ENCODE data around the gene MBD5.
"Not testable (repeated sequence)": the region's sequence is repeated elsewhere in the genome, so short reads cannot be mapped to it uniquely, and the experiment has no call there.

The MBD5 gene

GRCh38 chr2:148526509-148527346 is 505.8 kb downstream of the MBD5 start:
- no peak for DNase-seq

- peak; percentile 40 for DNase-seq
These were observed 506.8 kb downstream of the MBD5 start for GRCh38 chr2:148527488-148528340.

- no peak for DNase-seq
These were observed 507.6 kb downstream of the MBD5 start for GRCh38 chr2:148528356-148529064.

- DNase-seq = no peak
These were observed 508.9 kb downstream of the MBD5 start for GRCh38 chr2:148529745-148530144.

GRCh38 chr2:148530350-148530749 is 509.5 kb downstream of the MBD5 start:
- DNase-seq = no peak

- no peak for DNase-seq
These were observed 510.3 kb downstream of the MBD5 start for GRCh38 chr2:148531235-148531634.

- no peak for DNase-seq
These were observed 511.0 kb downstream of the MBD5 start for GRCh38 chr2:148531669-148532428.

DNA sequence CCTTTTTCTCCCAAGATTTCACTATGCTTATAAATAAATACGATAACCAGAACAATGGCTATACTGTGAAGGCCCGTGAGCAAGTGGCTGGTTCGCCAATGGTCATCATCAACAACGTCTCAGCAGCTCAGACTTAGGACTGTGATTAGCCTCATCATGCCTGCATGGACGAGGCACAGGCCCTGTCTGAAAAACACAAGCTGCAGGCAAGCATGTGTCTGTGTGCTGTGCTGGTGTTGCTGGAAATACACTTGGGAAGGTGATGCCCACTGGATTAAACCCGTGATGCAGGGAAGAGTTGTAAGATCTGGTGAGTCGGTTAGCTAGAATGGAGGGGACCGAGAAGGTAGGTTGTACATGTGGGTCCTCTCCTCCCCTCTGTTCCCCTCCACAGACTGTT is 512.1 kb downstream of the MBD5 start:
- DNase-seq = no peak

DNA sequence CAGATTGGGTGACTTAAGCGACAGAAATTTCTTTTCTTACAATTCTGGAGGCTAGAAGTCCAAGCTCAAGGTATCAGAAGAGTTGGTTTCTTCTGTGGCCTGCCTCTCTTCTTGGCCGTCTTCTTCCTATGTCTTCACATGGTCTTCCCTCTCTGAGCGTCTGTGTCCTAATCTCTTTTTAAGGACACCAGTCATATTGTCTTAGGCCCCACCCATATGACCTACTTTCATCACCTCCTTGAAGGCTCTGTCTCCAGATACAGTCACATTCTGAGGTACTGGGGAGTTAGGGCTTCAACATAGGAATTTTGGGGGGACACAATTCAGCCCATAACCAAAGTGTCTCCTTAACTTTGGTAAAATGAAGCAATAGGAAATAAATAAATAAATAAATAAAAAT is 512.8 kb downstream of the MBD5 start:
- no peak for DNase-seq

- DNase-seq = no peak
These were observed 513.7 kb downstream of the MBD5 start for GRCh38 chr2:148534416-148535204.

DNA sequence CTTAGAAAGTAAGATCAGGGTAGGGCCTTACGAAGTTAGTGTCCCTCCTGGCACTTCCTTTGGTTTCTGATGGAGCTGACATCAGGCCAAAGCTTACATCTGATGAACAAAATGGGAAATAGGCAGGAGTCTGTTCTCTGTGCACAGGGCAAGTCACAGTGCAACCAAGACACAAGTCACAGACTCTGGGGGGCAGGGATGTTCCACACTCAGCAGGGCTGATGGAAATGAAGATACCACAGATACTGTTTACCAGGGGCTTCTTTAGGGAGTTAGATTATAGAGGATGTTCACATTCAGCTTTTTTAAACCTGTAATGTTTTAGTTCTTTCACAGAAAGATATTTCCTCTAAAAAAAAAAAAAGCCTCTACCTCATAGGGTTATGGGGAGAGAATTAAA is 517.5 kb downstream of the MBD5 start:
- no peak for DNase-seq

- peak; percentile 49 for DNase-seq
These were observed 519.1 kb downstream of the MBD5 start for GRCh38 chr2:148540022-148540421.

DNA sequence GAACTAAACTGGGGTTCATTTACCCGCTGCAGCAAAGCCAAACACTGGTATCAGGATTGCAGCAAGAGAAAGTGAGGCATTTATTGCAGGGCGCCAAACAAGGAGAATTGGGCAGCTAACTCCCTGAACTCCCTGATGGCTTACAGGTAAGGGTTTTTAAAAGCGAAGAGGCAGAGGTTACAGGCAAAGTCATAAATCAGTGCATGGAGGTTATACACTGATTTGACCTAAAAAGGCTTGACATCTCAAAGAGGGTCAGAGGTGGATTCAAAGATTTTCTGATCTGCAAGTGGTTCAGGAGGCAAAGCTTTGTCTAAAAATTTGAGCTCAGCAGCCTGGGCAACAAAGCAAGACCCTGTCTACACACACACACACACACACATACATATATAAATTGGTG is 520.9 kb downstream of the MBD5 start:
- no peak for DNase-seq

DNA sequence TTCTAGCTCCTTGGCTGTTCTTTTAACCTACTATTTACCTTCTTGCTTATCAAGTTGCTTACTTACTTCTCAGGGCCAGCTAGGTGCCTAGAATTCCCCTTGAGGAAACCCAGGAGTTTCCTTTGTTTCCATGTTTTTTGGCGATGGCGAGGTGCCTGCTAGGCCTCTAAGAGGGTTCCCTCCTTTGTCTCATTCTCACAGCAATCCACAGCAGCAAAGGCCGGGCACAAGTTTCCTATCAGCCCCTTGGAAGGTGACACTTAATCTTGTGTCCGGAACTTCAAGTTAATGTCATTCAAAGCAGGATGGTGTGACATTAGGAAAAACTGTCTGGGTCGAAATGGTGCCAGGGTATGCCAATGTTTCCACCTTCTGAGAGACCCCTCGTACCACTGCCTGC is 521.7 kb downstream of the MBD5 start:
- DNase-seq = no peak

GRCh38 chr2:148543088-148543540 is 522.2 kb downstream of the MBD5 start:
- DNase-seq = not testable (repeated sequence)

- peak; percentile 41 for DNase-seq
These were observed 524.7 kb downstream of the MBD5 start for GRCh38 chr2:148545390-148546256.

DNA sequence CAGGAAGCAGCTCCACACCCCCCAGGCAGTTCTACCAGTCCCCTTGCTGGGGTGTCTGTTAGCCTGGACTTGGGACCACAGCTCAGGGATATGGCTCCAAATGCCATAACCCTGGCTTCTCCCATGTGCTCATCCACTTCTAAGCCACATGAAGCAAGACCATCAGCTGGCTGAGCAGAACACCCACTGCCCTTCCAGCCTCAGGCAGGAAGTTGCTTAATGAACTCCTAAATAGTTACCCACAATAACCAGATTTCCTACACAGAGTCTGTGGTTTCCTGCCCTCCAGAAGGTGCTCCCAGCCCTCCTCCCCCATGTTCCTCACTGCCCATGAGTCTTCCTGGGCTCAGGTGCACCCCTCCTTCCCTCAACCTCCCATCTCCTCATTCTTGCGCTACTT is 525.4 kb downstream of the MBD5 start:
- DNase-seq = no peak

DNA sequence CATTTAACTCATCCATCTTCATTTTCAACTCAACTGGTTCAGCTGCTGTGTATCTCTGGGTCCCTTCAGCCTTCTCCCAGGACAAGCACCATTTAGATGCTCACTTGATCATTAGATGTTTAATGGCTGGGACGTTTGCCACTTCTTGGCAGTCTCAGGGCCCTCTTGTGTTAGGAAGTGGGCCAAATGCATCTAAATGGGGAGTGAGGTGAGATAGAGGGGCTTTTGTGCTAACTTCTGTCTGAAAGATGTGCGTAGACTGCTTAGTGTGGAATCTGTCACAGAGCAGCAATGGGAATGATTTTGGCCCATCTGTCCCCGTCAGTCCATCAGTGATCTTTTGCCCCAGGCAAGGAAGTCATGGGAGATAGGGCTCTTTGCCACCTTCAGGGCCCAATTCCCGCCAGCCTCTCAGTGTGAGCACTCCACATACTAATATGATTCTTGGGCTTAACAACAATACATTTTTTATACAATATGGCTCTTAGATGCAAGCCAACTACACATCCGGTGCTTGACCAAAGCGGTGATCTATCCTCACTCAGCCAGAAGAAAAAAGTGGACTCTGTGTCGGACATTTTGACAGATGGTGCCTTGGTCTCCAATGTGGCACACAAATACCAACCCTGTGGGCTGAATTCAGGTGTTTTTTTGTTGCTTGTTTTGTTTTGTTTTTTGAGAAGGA is 528.0 kb downstream of the MBD5 start:
- DNase-seq = no peak

GRCh38 chr2:148552675-148553331 is 531.9 kb downstream of the MBD5 start:
- DNase-seq = peak; percentile 31
